ENCODE data around the gene GIMAP8.

GIMAP8 gene

DNA sequence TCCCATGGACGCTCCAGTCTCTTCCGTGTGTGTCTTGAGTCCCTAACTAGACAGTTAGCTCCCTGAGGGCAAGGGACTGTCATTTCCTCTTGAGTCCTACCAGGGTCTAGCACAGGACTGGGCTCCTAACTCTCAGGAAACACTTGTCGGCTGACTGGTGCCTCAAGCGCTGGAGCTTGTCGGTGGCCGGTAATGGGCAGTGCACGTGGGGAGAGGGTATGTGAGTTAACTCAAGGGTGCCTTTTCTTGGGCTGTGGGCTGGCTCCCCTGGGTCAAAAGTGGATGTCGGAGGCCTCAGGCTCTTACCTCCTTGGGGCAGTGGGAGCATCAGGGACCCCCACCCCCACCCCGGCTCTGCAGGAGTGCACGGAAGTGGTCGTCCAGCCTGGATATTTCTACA is 38.4 kb upstream of the GIMAP8 start:
- DNase-seq, result no peak

DNA sequence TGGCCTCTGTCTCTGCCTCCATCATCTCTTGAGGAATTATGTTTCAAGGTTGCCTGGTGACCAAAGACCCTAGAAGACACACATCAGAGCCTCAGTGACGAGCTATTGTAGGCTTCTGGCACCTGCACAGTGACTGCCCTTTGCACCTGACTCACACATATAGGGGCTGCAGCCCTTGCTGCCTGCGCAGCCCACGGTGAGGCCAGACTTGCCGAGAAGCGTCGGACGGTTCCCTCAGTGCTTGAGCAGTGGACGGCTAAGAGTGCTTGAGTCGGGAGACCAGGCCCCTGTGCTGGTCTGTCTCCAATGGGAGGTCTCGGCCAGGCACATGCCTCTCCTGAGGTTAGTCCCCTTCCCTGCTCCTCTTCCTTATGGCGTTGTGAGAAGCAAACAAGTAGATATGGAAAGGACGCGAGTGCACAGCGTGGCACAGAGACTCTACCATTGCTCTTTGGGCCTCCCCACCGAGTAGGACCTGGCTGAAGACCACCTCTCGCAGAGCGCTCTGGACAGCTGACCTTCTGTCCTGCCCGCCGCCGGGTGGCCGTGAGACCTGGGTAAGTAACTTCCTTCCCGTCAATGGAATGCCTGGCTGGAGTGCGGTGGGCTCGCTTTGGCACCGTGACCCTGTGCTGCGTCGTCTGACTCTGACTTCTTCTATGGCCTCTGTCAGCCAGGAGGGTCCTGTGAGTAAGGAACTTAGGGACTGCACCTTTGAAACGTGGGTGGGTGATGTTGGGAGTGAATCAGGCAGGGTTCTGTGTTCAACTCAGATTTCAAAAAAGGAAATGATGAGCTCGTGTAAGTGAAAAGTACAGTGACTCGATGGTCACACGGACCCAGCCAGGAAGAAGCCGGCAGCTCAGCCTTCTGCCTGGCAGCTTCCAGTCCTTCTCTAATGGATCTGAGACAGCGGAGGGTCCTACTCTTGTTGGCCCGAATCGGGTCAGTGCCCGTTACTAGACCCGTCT is 37.6 kb upstream of the GIMAP8 start:
- no peak for DNase-seq

DNA sequence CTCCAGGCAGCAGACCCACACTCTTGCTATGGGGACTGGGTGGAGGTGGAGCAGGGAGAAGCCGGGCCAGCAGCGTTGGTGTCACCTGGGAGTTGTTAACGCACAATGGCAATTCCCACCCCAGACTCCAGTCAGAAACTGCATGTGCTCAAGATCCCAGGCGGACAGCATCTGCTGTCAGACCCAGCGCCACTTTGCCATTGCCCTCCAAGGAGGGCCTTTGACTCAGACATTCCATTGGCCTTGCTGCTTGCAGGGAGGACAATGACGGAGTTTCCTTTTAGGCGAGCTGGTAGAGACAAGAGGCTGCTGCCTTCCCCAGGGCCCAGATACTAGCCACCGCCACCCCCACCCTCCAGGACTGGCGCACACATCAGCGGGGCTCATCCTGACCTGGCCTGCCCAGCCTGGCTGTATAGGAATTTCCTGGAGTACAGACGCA is 36.8 kb upstream of the GIMAP8 start:
- DNase-seq, result no peak

- DNase-seq, result no peak
These were observed 35.0 kb upstream of the GIMAP8 start for GRCh38 chr7:150415161-150416153.

DNA sequence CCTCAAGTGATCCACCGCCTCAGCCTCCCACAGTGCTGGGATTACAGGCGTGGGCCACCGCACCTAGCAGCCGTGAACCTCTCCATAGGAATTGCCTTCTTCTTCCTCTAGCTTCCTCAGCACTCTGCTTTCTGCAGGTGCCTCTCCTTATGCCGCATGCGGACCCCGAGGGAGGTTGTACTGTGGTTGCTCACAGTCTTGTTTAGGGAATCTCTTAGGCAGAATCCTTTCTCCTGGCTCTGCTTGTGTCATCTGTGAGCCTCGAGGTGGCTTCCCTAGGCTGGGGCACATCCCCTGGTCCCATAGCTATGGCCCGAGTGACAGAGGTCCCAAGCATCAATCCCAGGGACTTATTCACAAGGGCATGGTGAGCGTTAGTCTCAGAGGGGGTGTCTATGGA is 33.2 kb upstream of the GIMAP8 start:
- no peak for DNase-seq

- no peak for DNase-seq
These were observed 32.6 kb upstream of the GIMAP8 start for GRCh38 chr7:150417863-150418262.

DNA sequence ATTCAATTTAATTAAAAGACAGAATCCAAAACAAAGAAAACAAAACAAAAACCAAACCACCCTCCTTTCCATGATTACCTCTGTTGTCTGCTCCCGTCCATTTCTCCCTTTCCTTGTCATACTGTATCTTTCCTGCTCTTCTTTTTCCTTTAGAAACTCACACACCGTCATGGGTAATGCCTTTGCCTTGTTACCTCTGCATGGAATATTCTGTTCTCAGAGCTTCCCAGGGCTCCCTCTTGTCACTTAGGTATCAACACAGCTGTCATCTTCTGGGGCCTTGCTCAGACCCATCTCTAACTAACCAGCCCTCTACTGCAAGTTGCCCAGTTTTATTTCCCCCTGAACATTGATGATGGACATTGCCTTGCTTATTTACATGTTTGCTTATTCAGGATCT is 30.2 kb upstream of the GIMAP8 start:
- DNase-seq, result no peak

- peak; percentile 90 for DNase-seq
These were observed 29.3 kb upstream of the GIMAP8 start for GRCh38 chr7:150420987-150421674.

- no peak for DNase-seq
These were observed 28.6 kb upstream of the GIMAP8 start for GRCh38 chr7:150421831-150422230.

GRCh38 chr7:150425670-150426069 is 24.8 kb upstream of the GIMAP8 start:
- DNase-seq, result no peak

DNA sequence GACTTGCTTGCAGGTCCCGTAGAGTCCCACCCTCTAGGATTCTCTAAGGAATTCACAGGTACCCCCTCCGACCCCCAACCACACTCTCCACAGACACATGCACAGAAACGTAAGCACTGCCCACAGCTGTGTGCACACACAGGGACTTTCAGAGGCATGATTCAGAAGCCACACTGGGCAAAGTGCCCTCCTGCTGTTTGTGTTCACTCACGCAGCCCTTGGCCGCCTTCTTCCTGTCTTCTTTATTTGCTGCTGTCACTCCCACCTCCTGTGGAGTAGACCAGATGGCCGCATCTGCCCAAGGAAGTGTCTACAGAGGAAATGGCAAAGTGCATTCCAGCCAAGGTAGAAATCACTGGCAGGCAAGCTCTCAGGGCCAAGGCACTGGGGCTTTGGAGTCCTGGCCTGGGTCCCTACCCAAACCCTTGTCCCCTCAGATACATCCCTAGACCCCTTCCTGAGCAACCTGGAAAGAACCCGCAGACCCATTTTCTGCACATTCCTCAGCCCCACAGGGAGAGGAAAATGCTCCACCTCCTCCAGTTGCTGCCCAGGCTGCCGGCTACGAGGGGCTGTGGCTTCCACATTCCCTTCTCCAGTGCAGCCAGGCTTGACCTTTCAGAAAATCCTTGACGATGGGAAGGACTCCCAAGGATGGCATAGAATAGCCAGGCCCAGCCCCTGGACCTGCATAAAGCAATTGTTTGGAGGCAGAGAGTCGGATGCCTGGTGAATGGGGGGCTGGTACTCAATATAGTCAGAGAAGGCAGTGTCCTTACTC is 21.6 kb upstream of the GIMAP8 start:
- no peak for DNase-seq

DNA sequence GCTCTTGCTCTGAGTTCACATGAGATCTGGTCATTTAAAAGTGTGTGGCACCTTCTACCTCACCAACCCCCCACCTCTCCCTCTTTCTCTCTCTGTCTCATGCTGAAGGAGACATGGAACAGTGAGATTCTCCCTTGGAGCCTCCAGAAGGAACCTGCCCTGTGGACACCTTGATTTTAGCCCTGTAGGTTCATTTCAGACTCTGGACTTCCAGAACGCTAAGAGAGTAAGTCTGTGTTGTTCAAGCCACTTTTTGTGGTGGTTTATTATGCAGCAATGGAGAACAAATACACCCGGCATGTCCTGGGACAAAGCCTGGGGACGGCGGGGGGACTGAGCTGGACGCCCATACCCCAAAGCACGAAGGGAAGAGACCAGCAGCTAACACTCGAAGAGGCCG is 20.7 kb upstream of the GIMAP8 start:
- no peak for DNase-seq

DNA sequence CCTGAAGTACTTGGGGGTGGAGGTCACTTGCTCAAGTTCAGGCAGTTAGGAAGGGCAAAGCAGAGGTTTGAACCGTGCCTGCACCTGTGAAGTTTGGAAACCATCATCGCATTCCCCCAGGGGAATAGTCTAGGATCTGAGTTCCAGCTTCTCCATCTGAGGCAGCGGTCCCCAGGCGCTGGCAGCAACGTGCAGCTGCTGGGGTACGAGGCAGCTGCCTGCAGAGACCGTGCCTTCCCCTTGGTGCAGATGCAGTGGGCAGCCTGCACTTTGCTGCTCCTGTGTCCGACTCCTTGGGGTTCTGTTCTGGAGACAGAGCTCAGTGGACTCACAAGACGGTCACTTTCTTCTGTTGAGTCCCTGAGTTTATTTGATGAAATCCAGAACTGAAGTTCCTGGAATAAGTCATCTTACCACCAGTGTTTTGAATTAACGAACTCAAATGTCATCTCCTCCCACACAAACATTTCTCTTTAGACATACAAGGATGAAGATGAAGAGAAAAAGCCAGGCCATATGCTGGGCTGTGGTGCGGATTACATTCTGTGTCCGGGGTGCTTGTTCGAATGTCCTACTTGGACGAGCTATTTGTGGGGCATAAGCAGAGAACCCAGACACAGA is 19.9 kb upstream of the GIMAP8 start:
- DNase-seq, result no peak

GRCh38 chr7:150431839-150432658 is 18.4 kb upstream of the GIMAP8 start:
- DNase-seq, result no peak

DNA sequence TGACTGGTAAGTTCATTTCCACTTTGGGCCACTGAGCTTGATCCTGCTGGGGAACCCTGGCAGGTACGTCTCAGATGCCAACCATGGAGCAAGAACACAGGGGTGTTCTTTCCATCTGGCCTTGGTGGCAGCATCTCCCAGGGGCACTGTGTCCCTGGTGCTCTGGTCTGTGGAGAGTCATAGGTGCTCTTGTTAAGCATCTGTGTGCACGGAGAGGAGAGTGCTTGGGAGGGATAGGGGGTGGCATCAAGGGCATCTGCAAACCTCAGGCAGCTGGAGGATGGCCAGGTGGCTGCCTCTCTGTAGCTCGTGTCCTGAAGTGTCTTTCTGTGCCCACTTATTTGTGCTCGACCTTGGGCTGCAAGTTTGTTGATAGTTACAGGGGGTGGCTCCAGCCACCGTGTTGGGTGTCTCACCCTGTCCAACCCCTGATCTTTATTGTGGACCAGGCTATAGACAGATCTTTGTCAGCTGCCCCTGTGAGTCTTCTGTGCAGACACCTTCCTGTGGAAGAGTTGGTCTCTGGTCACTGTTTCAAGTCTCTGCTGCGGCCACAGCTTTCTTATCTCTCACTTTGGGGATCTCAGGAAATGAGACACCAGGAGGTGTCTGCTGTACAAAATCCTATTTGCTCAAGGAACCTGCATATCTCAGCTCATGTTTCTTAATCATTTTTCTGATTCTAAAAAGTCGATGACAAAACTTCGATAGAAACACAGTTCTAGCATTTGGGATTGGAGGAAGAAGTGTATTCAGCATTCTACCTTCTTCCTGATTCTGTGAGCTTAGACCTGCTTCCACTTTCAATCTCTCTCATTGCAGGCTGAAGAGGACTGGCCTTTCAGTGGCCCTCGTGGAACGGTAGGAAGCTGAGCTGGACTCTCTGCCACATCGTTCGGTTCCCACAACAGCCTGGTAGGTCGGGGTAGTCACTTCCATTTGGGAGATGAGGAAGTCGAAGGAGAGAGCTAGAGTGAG is 17.2 kb upstream of the GIMAP8 start:
- no peak for DNase-seq

DNA sequence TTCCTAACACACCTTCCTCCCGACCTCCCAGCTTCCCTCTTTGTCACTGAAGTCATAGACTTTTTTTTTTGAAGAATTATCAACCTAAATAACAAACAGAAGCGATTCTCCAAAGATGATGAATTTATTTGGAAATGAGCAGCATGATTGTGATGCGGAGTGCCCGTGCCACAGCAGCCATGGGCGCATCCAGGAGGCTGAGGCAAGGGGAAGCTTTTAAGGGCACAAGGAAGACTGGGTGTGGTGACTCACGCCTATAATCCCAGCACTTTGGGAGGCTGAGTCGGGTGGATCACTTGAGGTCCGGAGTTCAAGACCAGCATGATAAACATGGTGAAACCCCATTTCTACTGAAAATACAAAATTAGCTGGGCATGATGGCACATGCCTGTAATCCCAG is 16.2 kb upstream of the GIMAP8 start:
- no peak for DNase-seq

GRCh38 chr7:150435047-150435389 is 15.4 kb upstream of the GIMAP8 start:
- no peak for DNase-seq

DNA sequence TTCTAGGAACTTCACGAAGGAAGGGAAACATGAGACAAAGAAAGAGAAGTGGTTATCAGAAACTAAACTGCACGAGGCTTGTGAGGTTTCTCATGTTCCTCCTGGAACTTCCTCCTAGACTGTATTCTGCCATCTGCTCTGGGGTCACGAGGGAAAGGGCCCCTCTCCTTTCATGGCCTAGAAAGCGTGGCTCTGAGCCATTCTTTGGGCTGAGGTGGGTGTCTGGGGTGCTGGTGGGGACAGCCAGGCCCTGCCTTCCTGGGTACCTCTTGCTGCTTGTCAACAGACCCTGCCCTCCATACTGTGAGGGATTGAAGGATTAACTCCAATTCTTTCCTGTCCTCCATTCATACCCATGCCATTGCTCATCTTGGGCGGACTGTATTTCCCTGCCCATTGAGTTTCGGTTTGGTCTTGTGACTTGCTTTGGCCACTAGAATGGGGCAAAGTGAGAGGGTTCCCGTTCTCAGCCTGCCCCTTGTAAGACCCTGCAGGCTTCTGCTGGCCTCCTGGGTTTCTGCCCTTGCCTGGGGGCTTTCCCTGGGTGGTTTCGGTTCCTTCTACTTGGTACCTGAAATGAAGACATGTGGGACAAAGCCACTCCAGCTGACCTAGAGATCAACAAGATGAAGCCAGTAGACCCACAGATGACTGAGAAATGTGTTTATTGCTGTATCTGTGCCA is 14.9 kb upstream of the GIMAP8 start:
- DNase-seq, result no peak

DNA sequence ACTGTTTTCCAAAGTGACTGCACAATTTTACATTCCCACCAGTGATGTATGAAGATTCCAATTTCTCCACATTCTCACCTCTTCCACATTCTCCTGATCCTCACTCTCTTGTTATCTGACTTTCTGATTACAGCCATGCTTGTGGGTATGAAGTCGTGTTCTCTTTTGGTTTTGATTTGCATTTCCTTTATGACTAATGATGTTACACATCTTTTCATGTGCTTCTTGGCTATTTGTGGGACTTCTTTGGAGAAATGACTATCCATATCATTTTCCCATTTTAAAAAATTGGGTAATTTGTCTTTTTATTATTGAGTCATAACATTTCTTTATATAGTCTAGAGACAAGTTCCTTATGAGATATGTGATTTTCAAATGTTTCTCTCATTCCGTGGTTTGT is 10.5 kb upstream of the GIMAP8 start:
- DNase-seq, result no peak
